Uterus (tissue), 4 donors: ENCODE data around the gene TMEM181. TPM values are rescaled to one million over a fixed set of nuclear protein-coding genes. Genes with fewer than 3 reads are reported as not detected.

Source experiments
- DNase-seq, 2 donors: peaks; one replicate each; pipeline ENCODE4 v3.0.0-alpha.2; 2019 to 2020
- H3K27ac ChIP-seq, 2 donors: fragments of 200-600 bp; sonication (generic); 1 replicate in 1 of 2; 2 replicates in 1 of 2; pipeline ENCODE4 v1.5.1; 2016 to 2018
- H3K27me3 ChIP-seq, 2 donors: fragments of 200-600 bp; sonication (generic); one replicate each; pipeline ENCODE4 v1.5.1; 2018 to 2019; ENCODE audit warnings: control low read depth in 1 of 2
- H3K36me3 ChIP-seq, 2 donors: fragments of 200-600 bp; sonication (generic); one replicate each; pipeline ENCODE4 v1.5.1; 2019; ENCODE audit warnings: control low read depth in 1 of 2
- H3K4me1 ChIP-seq, 2 donors: fragments of 200-600 bp; sonication (generic); one replicate each; pipeline ENCODE4 v1.5.1; 2018 to 2019; ENCODE audit warnings: control low read depth in 1 of 2
- H3K4me3 ChIP-seq, 2 donors: fragments of 200-600 bp; sonication (generic); 1 replicate in 1 of 2; 2 replicates in 1 of 2; pipeline ENCODE4 v1.5.1; 2018 to 2019; ENCODE audit warnings: mild to moderate bottlenecking in 1 of 2
- H3K9me3 ChIP-seq, 2 donors: fragments of 200-600 bp; sonication (generic); one replicate each; pipeline ENCODE4 v1.5.1; 2019; ENCODE audit warnings: control low read depth in 1 of 2
- POLR2A ChIP-seq, 2 donors: fragments of 450-650 bp; IDR thresholded peaks; one replicate each; pipeline ENCODE4 v1.6.1; 2016; ENCODE audit warnings: antibody characterized with exemption in 2 of 2, mild to moderate bottlenecking in 1 of 2, moderate library complexity in 1 of 2
- intact Hi-C: fragments of 100-400 bp; cut with DNase I; formaldehyde crosslinking; loops from one replicate; pipeline ENCODE4 v1.15.1; 2023; ENCODE audit warnings: low total_unique reads
- total RNA-seq, 4 donors: library from RNA; depleted of rRNA in 3 of 4; stranded (reverse); fragments of >200 nt in 3 of 4; gene quantifications; one replicate each; pipeline versions ENCODE4 v1.1.0 to v1.2.4, GENCODE V29; 2014 to 2023
- TF ChIP-seq, protein P1 (sequence below), 4 experiments: fragments of 200-600 bp in 2 of 4; fragments of 450-650 bp in 2 of 4; sonication (generic) in 2 of 4; IDR thresholded peaks; one replicate each; pipeline ENCODE4 v1.5.1; 2016 to 2019; ENCODE audit warnings: antibody characterized with exemption in 4 of 4, mild to moderate bottlenecking in 2 of 4, moderate library complexity in 1 of 4
- donor health status: DM: yes; HTN: yes; CAD: no.

Gene TMEM181
- total RNA-seq, 4 donors from 2014 or later: 17.6 to 36.6 (median 28.8) TPM

DNA sequence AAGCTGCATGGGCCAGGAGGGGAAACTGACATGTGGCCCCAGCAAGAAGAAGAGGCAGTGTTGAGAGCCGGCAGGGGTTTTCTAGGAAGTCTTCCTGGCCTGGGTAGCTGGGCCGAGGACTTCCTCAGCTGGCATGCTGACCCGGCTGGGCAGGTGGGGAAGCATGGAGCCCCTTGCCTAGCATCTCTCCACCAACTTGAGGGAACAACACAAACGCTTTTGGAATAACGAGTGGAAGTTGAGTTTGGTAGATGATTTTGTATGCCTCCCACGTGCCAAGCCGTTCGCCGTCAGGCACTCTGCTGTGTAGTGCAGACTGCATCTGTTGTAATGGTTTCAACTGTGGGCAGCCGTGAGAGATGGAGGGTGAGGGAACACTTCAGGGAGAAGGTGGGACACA, 7.3 kb downstream of the TMEM181 start:
- H3K27ac ChIP-seq: no peak overlapping the region
- TF ChIP-seq, protein P1, sequence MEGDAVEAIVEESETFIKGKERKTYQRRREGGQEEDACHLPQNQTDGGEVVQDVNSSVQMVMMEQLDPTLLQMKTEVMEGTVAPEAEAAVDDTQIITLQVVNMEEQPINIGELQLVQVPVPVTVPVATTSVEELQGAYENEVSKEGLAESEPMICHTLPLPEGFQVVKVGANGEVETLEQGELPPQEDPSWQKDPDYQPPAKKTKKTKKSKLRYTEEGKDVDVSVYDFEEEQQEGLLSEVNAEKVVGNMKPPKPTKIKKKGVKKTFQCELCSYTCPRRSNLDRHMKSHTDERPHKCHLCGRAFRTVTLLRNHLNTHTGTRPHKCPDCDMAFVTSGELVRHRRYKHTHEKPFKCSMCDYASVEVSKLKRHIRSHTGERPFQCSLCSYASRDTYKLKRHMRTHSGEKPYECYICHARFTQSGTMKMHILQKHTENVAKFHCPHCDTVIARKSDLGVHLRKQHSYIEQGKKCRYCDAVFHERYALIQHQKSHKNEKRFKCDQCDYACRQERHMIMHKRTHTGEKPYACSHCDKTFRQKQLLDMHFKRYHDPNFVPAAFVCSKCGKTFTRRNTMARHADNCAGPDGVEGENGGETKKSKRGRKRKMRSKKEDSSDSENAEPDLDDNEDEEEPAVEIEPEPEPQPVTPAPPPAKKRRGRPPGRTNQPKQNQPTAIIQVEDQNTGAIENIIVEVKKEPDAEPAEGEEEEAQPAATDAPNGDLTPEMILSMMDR (IDR thresholded peaks at IDR 0.05): no peak
- no peak for TF ChIP-seq POLR2A (IDR thresholded peaks at IDR 0.05)
- no peak overlapping the region for H3K4me3 ChIP-seq
- no peaks in the 10 kb centered on the region for H3K36me3 ChIP-seq
- DNase-seq: no peak
- intact Hi-C loops: no loop called here
- no peaks in the 10 kb centered on the region for H3K4me1 ChIP-seq
- no peaks in the 10 kb centered on the region for H3K9me3 ChIP-seq
- H3K27me3 ChIP-seq: no peaks in the 10 kb centered on the region

DNA sequence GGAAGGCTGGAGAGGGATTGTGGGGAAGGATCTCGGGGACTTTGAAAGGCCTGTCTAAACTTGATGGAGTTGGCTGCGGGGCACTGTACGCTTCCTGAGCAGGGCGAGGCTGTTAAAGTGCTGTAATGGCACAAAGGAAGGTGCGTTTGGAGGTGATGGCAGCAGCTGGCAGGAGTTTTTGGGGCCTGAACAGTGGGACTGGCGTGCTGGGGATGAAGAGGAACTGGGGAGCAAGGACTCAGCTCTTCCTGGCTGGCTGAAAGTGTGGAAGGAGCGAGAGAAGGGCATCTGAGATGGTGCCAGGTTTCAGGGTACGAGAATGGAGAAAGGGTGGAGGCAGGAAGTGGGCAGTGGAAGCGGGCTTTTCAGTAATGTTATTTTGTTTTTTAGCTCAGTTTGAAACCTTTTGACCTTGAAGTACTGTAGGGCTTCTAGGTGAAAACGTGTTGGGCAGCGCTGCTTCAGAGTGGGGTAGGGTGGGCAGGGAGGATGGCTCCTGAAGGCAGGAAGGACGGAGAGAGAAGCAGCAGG, 8.0 kb downstream of the TMEM181 start:
- intact Hi-C loops: no loop called here
- no peaks in the 10 kb centered on the region for H3K9me3 ChIP-seq
- H3K27ac ChIP-seq: no peak overlapping the region
- H3K4me3 ChIP-seq: no peak overlapping the region
- DNase-seq: no peak
- TF ChIP-seq POLR2A (IDR thresholded peaks at IDR 0.05): no peak
- TF ChIP-seq, protein P1 (IDR thresholded peaks at IDR 0.05): no peak
- no peaks in the 10 kb centered on the region for H3K36me3 ChIP-seq
- H3K4me1 ChIP-seq: no peaks in the 10 kb centered on the region
- no peaks in the 10 kb centered on the region for H3K27me3 ChIP-seq

DNA sequence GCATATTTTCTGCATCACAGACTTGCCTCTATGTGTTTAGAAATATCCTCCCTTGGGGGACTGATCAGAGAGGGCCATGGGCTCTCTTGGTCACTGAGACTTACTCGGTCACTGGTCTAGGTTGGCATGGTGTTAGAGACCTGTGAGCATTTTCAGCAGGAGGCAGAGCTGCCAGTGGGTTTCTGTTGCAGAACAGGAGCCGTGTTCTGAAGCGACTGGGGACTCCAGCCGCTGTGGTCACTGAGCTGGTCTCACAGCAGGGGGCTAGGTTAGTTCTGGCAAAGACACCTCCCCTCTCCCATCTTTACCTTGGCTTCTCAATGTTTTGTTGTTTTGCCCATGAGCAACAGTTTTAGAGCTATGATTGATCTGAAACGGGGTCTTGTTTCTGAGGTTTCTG, 8.7 kb downstream of the TMEM181 start:
- no peak for DNase-seq
- Histone ChIP-seq H3K4me1 (no peaks in the 10 kb centered on the region), H3K36me3 (no peaks in the 10 kb centered on the region), H3K27ac (no peak overlapping the region), H3K27me3 (no peaks in the 10 kb centered on the region), H3K9me3 (no peaks in the 10 kb centered on the region), H3K4me3 (no peak overlapping the region)
- no peak for TF ChIP-seq POLR2A (IDR thresholded peaks at IDR 0.05)
- TF ChIP-seq, protein P1 (IDR thresholded peaks at IDR 0.05): no peak
- intact Hi-C loops: no loop called here

DNA sequence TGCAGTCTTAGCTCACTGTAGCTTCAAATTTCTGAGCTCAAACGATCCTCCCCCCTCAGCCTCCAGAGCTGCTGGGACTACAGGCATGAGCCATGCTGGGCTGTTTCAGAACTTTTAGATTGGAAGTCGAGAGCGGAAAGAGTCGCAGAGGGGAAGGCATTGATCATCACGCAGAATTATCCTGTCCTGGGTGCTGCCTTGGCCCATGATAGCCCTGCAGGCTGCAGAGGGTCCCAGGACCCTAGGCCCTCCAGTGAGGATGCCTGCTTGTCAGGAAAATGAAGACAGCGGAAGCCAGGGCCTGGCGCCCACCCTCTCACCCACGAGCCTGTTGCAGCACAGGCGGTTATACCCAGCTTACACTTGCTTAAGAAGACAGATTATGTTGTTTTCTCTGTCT, 9.1 kb downstream of the TMEM181 start:
- intact Hi-C loops: no loop called here
- no peaks in the 10 kb centered on the region for H3K36me3 ChIP-seq
- DNase-seq: no peak
- no peaks in the 10 kb centered on the region for H3K4me1 ChIP-seq
- H3K9me3 ChIP-seq: no peaks in the 10 kb centered on the region
- H3K27me3 ChIP-seq: no peaks in the 10 kb centered on the region
- no peak overlapping the region for H3K27ac ChIP-seq
- H3K4me3 ChIP-seq: no peak overlapping the region
- TF ChIP-seq POLR2A (IDR thresholded peaks at IDR 0.05): no peak
- TF ChIP-seq, protein P1 (IDR thresholded peaks at IDR 0.05): no peak

DNA sequence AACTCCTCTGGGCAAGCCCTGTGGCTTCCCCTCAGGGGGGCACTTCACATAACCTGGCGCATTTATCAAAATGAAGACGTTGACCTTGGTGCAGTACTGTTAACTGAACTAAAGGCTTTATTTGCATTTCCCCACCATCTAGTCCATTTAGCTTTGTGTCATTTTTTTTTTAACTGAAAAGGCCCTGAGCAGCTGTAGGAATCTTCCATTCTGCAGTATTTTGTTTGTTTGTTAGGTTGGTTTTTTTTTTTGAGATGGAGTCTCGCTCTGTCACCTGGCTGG, 10.7 kb downstream of the TMEM181 start:
- H3K27ac ChIP-seq: no peak overlapping the region
- H3K36me3 ChIP-seq: no peaks in the 10 kb centered on the region
- H3K27me3 ChIP-seq: no peaks in the 10 kb centered on the region
- TF ChIP-seq, protein P1 (IDR thresholded peaks at IDR 0.05): no peak
- TF ChIP-seq POLR2A (IDR thresholded peaks at IDR 0.05): no peak
- no peaks in the 10 kb centered on the region for H3K9me3 ChIP-seq
- H3K4me1 ChIP-seq: no peaks in the 10 kb centered on the region
- intact Hi-C loops: no loop called here
- DNase-seq: no peak
- H3K4me3 ChIP-seq: no peak overlapping the region
